Measurements from ENCODE around the gene OR6B2.

Gene OR6B2

DNA sequence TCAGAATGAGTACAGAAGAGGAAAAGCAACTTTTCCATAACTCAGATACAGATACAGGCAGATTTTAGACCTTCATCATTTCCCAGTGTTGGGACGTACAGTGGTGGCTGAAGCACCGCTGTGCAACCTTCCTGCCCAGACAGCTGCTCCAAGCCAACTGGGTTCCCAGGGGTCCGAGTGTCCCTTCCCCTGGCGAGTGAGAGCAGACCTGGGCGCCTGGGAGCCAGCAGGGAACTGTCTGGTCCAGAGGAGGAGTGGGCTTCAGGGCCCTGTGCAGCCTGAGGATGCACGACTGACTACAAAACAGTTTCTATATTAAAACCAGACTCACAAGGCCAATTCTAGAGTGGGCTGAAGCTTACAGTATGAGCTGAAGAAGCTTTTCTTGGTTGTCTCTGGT lies 11.1 kb upstream of the OR6B2 start:
- no peak for DNase-seq (ENCODE audit: low read depth in 2 of 2)

GRCh38 chr2:240037358-240037757 lies 7.1 kb upstream of the OR6B2 start:
- DNase-seq (ENCODE audit: low read depth in 2 of 2) = no peak

GRCh38 chr2:240033330-240033678 lies 3.1 kb upstream of the OR6B2 start:
- DNase-seq (ENCODE audit: low read depth in 2 of 2) = no peak

GRCh38 chr2:240032406-240033329 lies 2.4 kb upstream of the OR6B2 start:
- no peak for DNase-seq (ENCODE audit: low read depth in 2 of 2)

DNA sequence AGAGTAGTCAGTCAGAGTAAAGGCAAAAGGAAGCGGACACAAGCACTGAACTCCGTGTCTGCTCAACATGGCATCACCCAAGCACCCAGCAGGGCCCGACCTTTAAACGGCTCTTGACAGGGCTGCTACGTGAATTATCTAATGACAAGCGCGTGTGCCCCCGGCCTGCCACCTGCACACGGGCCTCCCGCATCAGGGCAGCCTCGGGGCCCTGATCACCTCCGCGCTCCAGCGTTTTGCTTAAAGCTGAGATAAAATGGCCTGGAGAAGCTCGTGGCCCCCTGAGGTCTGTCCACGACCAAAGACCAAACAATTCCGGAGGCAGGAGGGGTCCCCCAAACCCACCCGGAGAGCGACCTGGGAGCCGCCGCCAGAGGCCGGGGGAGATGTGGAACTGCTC lies 5.5 kb downstream of the OR6B2 start:
- peak in 1 of 2 donors; percentile 1 for DNase-seq (ENCODE audit: low read depth in 2 of 2)

DNA sequence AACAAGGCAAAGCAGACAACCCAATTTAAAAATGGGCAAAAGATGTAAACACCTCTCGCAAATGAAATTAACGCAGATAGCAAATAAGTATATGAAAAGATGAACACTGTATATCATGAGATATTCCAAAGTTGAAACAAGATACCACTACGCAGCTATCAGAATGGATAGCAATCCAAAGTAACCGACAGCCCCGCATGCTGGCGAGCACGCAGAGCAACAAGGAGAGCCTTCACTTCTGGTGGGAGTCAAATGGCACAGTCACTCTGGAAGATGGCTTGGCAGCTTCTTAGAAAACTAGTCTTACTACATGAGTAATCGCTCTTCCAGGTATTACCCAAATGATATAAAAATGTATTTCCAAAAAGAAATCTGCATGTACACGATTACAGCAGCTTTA lies 6.4 kb downstream of the OR6B2 start:
- no peak for DNase-seq (ENCODE audit: low read depth in 2 of 2)

- peak in 1 of 2 donors; percentile 48 for DNase-seq (ENCODE audit: low read depth in 2 of 2)
Measured at GRCh38 chr2:240021488-240022104, 8.6 kb downstream of the OR6B2 start.

DNA sequence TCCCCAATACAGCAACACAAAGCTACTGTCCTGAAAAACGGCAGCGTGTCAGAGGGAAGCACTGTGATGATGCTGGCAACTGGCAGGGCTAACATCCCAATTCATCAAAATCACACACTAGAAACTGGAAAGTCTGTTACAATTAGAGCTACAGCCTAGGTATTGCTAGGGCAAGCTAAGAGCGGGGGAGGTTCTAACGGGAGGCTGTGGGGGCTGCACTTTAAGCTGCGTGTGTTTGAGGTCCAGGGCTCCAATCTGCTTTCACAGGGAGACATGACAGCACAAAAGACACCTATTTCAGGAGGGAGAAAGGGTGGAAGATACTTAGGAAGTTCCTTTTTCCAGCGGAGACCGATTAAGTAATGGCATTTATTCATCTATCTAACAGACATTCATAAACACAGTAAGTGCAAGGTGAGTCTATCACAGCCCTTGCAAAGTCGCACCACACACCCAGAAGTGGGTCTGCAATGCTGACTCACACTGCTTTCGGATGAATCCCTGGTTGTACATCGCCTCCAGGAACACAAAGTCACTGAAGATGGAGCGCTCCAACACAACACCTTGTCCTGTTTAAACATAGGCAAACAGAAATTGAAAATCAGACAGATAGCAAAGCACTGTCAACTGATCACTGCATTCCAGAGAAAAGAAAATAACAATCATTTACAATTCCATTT lies 12.0 kb downstream of the OR6B2 start:
- DNase-seq (ENCODE audit: low read depth in 2 of 2) = no peak

DNA sequence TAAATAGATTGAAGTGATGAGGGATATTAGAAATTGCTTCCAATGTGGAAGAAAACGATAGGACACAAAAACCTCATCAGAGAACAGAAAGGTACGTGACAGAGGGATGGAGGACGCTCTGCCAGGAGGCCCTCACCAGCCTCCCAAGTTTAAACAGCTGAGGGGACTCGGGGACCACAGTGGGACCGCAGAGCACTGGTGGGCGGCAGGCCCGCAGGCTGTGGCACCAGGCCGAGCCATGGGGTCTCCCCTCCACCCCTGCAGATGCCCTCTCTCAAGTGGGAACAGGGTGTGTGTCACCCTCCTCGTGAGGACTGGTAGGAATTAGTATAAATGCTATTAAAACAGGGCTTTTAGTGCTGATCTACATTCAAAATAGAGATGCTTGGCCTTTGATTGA lies 15.9 kb downstream of the OR6B2 start:
- DNase-seq (ENCODE audit: low read depth in 2 of 2) = no peak

DNA sequence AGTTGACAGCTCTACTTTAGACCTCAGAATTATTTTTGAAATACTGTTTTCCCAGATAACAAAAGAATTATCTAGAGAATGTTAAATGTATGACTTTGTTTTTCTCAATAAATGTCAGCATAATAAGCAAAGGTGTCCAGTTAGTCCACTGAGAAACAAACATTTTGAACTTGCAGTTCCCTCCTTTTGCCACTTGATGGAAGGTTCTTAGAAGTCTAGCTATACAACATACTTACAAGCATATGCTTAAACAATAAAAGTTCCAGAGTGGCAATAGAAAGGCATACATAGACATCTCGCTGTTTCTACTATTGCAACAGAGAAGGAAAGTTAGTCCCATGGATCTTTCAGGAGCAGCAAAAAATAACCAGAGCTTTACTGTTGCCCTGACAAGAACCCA lies 16.9 kb downstream of the OR6B2 start:
- DNase-seq (ENCODE audit: low read depth in 2 of 2) = no peak

GRCh38 chr2:240002983-240003382 lies 27.2 kb downstream of the OR6B2 start:
- no peak for DNase-seq (ENCODE audit: low read depth in 2 of 2)

GRCh38 chr2:240000671-240001070 lies 29.6 kb downstream of the OR6B2 start:
- no peak for DNase-seq (ENCODE audit: low read depth in 2 of 2)

GRCh38 chr2:239997686-239998409 lies 32.4 kb downstream of the OR6B2 start:
- no peak for DNase-seq (ENCODE audit: low read depth in 2 of 2)

DNA sequence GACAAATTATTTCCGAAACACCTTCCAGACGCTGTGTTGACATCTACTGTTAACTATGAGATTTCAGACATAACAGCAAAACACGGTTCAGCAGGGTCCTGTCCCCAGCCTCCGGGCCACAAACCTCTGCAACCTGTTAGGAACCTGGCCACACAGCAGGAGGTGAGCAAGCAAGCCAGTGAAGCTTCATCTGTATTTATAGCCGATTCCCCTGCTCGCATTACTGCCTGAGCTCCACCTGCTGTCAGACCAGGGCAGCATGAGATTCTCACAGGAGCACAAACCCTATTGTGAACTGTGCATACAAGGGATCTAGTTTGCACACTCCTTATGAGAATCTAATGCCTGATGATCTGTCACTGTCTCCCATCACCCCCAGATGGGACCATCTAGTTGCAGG lies 36.1 kb downstream of the OR6B2 start:
- no peak for DNase-seq (ENCODE audit: low read depth in 2 of 2)

DNA sequence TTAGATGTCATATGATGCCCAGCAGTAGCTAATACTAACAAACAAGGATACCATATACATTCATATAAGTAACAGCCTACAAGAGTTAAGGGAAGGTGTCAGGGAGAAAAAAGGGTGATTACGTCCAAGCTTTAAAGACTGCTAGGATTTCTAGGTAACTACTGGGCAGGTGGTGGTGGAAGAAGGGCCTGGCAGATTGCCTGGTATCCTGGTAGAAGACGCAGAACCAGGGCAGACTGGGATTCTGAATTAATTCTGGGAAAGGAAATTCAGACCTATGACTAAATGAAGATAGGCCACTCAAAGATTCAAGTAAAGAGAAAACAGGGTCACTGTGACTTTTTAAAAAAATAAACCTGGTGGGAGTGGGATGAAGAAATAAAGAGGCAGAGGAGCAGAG lies 36.9 kb downstream of the OR6B2 start:
- DNase-seq (ENCODE audit: low read depth in 2 of 2) = no peak

DNA sequence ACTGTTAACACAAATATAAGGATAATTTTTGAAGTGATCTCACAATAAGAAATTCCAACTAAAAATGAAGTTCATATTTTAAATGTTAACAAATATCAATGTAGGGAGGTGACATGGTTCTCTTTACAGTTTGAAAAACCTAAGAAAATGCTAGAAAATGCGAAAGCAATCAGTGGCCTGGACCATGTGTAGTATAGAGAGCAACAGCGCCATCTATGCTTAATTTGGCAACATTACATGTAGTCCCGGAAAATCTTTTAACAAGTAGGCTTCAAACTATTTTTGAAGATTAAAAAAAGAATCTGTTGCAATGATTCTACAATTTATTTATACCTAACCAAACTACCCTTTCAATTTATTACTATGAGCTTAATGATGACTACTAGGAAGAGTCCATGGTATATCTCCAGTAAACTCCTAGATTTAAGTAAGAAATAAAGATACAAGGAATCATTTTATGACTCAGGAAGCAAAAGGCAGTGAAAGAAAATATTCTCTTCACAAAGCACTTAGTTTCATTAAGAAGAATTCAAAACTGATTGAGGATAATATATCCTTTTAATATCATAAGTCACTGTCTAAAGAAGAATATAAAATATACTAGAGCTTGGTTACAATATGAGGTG lies 38.4 kb downstream of the OR6B2 start:
- DNase-seq (ENCODE audit: low read depth in 2 of 2) = no peak

GRCh38 chr2:239990966-239991365 lies 39.3 kb downstream of the OR6B2 start:
- DNase-seq (ENCODE audit: low read depth in 2 of 2) = no peak

GRCh38 chr2:239985356-239985755 lies 44.9 kb downstream of the OR6B2 start:
- no peak for DNase-seq (ENCODE audit: low read depth in 2 of 2)

- DNase-seq (ENCODE audit: low read depth in 2 of 2) = no peak
Measured at GRCh38 chr2:239984421-239985194, 45.6 kb downstream of the OR6B2 start.

- DNase-seq (ENCODE audit: low read depth in 2 of 2) = no peak
Measured at GRCh38 chr2:239983004-239983778, 47.0 kb downstream of the OR6B2 start.
